HG02943 (cell line): ENCODE data around the gene EMC1.
"Not testable (repeated sequence)": the region's sequence is repeated elsewhere in the genome, so short reads cannot be mapped to it uniquely, and the experiment has no call there.

Experiments used
- ATAC-seq: cut with Tn5 transposase; IDR thresholded peaks from one replicate; pipeline ENCODE4 v1.9.1; 2021; ENCODE audit warnings: mild to moderate bottlenecking, low read depth, moderate library complexity; ENCODE audit not compliant: unreplicated experiment

The EMC1 gene

DNA sequence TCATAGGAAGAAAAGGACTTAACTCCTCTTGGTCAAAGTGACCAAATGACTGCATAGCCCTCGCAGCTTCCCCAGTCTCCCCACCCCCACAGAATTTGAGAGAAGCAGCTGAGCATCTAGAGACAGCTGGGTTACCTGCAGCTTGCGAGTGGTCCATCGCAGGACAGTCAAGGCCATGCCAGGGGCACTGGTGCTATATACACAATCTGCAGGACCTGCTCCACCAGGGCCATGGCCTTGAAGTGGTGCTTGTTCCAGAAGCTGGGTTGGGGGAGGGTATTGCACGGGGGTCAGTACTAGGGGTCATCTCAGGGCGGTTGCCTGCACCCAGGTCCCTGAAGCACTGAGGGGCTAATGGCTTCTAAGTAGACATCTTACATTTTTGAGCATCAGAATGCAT is 10.7 kb upstream of the EMC1 start:
- no peak for ATAC-seq

DNA sequence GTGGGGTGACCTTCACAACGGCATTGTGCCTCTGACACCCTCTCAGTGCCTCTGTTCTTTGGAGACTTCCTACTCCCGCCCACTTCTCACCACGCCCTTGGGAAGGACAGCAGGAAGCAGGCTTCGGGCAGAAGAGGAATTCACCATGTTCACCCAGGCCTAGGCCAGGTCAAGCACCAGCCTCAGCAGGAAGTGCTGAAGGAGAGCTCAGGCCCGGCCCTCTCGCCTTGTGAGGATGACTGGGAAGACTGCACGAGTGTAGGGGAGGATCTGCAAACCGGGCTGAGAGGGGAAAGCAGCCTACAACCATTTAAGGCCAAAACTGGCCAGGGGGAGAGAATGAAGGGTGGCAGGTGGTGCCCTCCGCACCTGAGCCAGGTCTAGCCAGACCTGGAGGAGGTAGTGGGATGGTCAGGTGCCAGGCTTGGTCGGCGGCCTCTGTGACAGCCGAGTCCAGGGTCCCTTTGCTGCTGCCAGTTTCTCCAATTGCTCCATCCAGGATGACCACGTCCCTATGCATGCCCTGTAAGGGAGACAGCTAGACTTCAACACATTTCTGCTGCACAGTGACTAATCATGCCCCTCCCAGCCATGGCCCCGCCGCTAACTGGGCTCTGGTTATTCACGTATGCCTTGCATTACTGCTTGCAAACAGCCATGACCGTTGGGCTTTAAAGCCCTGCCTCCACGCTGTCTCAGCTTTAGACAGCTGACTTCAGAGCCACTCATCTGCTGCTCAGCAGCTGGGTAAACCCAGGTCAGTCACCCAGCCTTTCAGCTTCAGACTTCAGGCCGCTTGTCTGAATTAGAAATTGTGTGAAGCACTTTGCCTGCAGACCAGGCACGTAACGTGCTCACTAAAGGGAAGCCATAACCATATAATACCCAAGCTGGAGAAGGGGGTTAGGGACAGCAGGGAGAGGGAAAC is 9.2 kb upstream of the EMC1 start:
- ATAC-seq = no peak

DNA sequence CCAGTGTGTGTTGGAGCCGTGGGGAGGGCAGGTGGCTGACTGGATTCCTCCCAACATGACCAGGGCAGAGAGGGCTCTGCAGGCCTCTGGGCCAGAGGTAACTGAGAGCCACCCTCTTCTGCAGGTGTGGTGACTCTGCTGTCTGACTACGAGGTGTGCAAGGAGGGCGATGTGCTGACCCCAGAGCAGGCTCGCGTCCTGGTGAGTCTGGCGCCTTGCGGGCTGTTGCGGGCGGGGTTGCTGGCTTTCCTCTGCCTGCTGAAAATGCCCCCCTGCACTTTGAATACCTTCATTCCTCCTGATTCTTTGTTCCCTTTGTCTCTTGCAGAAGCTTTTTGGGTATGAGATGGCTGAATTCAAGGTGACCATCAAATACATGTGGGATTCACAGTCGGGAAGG is 7.0 kb upstream of the EMC1 start:
- ATAC-seq = no peak

DNA sequence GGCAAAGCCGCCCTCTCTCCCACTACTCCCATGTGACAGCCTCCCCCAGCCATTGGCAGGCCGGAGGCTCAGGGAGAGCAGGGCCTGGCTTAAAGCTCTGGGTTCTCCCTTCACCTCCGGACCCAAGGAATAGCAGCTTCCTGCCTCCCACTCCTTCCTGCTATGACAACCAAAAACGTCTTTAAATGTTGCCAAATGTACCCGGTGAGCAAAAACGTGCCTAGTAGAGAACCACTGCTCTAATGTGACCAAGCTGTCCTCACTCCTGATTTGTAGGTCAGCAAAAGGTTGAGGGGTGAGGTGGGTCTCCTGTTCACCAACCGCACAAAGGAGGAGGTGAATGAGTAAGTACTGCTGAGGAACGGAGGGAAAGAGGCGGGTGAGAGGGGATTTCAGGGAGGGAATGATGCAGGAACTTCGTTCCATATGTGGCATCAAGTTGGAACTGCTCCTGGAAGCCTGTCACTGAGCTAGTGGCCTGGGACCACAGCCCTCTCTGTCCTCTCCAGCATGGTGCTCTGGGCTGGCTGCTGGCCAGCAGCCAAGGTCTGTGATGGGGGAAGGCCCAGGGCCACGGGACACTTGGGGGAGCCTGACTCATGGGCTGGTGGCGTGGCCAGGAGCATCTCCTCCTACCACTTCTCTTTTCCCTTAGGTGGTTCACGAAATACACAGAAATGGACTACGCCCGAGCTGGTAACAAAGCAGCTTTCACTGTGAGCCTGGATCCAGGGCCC is 6.0 kb upstream of the EMC1 start:
- ATAC-seq = no peak

DNA sequence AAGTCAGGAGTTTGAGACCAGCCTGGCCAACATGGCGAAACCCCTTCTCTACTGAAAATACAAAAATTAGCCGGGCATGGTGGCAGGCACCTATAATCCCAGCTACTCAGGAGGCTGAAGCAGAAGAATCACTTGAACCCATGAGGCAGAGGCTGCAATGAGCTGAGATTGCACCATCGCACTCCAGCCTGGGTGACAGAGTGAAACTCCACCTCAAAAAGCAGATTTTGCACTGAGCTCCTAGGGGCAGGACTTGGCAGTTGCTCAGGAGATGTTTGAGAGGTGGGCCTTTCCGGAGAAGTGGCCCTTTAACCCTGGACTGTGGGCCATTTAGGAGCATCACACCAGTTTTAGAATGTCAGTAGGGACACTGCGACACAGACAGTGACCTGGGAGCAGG is 5.0 kb upstream of the EMC1 start:
- ATAC-seq = not testable (repeated sequence)

DNA sequence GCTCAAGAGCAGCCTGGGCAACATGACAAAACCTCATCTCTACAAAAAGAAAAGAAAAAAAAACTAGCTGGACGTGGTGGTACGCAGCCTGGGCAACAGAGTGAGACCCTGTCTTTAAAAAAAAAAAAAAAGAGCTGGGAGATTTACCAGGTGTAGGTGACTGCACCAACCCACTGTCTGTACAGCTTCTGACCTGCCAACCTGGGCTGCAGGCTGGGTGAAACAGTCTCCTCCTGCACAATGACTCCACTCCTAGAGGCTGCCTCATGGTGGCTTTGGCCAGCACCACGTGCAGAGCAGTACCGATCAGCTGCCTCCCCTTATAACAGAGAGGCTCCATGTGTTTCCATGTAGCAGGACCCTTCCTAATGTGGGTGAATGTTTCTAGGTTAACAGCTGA is 4.0 kb upstream of the EMC1 start:
- ATAC-seq = no peak

DNA sequence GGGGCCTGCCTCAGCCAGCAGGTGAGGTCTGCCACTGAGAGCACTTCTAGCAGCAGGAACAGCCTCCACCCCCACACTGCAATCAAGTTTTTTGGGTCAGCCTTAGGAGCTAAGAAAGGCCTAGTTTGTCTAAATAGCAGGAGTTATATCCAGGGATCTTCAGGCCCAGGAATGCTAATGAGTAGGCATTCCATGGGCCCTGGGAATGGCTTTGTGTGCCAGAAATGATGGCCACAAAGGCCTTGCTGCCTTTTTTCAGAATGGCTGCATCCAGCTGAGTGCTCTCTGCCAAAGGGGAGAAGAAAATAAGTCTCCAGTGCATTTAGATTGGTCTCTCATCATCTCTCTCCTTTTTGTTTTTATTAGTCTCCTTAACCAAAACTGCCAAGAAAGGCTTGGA is 3.1 kb upstream of the EMC1 start:
- no peak for ATAC-seq

DNA sequence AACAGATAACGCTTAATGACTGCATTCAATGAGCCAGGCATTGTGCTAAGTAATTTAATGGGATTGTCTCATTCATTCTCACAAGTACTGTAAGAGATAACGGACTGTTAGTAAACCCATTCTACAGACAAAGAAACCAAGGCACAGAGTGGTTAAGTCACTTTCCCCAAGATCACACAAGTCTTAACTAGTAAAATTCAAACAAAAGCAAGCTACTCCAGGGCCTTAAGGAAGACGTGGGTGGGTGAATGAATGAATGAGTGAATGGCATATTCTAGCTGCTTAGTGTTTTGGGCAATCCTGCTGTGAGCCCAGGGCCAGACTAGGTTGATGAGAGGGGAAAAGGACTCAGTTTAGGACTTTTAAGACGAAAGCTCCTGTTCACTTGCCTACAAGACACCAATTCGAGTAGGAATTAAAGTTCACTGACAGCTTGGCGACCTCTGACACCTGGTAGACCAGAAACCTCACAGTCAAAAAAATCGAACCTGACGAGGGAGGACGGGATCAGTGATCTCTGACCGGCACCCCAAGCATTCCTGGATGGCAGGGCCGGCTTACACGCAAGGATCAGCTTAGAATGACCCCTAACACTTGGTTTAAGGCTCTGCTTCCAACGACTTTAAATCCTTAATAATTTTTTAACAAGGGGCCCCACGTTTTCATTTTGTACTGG is 557 bp downstream of the EMC1 start:
- no peak for ATAC-seq

DNA sequence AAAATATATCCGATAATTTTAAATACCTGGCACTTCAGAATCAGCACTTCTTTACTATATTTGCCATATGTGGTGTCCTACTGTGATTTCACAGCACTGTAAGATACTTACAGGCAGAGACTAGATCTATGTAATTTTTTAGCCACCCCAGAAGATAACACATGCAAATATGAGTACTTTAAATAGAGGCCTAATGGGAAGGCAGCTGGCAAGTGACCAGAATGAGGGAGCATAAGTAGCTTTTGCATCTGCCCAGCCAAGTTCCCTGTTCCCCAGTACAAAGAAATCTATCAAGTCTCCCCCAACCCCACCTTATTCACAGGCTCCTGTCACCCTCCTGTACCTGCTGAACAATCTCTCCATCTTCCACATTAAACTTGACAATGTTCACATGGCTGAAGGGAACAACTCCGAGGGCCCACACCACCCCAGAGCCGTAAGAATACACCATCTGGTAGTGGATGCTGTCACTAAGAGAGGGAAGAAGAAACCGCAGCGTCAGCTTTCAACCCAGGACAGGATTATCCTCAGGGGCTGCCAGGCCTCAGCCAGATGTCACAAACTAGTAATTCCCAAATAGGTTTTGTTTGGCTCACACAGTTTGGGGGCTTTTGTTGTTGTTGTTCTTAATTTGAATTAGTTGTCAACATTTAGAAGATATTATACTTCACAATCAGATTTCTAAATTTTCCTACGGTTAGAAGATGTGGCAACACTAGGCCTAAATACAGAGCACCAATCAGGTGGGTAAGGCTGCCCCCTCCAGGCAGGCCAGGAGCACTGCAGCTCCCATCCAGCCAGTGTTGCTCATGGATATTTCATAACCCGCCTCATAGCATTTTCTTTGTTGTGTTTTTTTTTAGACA is 10.4 kb downstream of the EMC1 start:
- no peak for ATAC-seq

DNA sequence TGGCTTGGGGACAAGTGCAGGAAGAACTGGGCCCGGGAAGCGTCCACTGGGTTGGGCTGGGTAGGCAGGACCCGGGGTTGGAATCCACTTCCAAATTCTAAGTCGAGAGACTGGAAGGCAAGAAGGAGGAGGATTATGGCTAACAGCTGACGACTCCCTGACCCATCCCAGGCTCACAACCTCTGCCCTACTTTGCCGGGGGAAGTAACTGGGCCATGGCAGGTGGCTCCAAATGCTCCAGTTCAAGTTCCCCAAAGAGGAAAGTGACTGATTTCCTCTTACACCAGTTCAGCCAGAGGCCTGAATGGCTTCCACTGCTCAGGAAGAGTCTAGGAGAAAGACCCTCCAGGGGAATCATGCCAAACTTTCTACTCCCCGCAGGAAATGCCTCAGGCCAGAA is 11.4 kb downstream of the EMC1 start:
- ATAC-seq = no peak

DNA sequence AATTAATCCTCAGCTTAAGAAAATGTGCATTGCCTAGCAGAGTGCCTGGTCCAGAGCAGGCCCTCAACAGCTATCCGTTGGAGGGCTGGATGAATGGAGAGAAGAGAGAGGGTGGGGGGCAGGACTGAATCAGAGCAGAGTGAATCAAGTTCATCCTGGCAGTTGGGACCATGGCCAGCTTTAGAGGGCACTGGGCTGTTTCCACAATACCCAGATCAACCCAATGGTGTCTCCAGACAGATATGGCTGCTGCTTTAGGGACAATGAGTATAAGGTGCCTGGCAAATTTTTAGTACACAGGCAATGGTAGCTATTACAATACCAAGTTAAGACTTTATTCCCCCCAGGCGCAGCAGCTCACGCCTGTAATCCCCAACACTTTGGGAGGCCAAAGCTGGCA is 17.1 kb downstream of the EMC1 start:
- ATAC-seq = no peak

DNA sequence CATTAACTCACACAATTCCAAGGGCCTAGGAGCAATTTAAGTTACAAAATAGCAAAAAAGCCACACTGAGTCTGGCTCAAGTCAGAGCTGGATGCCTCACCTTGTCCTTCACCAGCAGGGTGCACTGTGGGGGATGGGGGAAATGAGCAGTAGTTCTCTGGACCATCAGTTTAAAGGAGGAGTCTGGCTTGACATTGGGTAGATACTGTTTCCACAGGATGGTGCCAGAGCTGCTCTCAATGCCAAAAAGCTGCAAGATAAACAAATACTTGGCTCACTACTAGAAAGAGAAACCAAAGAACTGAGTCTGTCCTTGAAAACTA is 18.8 kb downstream of the EMC1 start:
- no peak for ATAC-seq

DNA sequence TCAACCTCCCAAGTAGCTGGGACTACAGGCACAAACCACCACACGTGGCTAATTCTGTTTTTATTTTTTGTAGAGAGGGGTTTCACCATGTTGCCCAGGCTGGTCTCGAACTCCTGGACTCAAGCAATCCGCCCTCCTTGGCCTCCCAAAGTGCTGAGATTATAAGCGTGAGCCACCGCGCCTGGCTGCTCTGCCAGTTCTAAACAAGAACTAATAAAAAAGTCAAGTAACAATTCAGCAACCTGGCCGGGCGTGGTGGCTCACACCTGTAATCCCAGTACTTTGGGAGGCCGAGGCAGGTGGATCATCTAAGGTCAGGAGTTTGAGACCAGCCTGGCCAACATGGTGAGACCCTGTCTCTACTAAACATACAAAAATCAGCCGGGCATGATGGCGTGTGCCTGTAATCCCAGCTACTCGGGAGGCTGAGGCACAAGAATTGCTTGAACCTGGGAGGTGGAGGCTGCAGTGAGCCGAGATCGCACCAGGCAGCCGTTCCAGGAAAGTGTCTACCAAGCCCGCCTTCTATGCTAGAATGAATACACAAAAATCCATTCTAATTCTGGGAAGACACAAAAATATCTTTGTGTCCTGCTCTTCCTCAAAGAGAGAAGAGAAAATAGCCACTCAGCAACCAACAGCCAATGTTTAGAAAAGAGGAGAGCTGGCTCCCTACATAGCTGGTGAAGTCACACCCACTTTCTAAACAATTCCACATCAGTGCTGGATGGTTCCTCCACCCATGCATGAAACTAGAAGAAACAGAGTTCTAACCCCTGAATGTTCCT is 19.4 kb downstream of the EMC1 start:
- not testable (repeated sequence) for ATAC-seq

DNA sequence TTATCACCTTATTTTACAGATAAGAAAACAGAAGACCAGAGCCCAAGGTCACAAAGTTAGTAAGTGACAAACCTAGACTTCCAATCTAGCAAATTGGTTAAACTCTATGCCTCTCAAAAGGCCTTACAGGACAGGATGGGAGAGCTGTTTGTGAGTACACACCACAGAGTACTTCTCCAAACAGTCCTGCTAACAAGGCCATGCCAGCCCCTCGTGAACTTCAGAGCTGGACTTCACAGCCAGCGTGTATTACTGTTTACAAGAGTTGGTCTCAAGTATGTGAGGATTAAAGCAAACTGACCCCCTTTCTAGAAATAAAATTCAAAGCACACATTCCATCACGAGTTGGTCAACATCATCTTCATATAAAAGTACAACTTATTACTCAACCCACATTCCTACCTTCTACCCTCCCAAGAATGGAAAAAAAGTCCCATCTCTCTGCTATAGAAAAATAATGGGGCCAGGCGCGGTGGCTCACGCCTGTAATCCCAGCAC is 21.4 kb downstream of the EMC1 start:
- ATAC-seq = no peak

DNA sequence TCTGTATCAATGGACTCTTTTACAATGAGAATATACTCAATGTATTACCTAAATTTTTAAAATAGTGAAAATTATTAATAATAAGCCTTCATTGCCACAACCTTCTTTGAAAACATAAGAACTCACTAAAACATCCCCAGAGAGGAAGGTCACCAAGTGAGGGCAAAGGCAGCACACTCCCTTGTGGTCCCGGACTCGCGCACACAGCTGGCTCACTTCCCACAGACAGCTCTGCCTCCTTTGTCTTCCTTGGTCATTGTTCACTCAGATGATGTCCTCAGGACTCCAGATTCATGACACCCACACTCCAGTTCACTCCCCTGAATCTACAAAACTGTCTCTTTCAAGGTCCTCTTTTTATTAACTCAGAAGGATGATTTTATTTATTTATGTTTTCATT is 22.1 kb downstream of the EMC1 start:
- no peak for ATAC-seq

DNA sequence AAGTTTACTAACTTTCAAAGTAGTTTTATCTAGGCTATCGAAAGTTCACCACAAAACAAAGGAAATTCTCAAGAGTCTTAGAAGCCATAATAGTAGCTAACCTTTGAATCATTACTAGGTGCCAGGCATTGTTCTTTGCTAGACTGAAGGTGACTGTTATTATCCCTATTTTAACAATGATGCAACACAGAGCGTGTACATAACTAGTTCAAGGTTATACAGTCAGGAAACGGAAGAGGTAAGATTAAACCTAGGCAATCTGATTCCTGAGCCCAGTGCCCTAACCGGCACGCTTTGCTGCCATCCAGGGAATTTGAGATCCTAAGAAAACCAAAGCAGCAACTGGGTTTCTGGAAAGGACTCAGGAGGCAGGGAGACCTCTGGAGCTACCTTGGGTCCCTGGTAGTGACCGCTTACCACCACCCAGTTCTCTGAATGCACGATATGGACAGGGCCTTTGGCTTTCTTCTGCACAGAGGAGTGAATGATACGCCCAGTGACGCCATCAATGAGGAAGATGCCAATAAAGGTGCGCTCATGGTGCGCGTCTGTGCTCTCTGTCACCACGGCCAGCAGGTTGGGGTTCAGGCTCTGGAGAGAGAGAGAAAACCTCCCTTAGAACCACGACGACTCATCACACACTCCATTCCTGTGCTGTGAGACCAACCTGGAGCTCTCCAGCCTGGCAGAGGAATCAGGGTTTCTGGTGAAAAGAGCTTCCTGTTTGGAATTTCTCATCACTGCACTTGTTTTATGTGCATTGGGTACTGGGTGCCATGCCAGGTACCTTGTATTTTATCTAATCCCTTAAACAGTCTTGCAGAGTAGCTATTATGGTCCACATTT is 28.1 kb downstream of the EMC1 start:
- ATAC-seq = no peak

DNA sequence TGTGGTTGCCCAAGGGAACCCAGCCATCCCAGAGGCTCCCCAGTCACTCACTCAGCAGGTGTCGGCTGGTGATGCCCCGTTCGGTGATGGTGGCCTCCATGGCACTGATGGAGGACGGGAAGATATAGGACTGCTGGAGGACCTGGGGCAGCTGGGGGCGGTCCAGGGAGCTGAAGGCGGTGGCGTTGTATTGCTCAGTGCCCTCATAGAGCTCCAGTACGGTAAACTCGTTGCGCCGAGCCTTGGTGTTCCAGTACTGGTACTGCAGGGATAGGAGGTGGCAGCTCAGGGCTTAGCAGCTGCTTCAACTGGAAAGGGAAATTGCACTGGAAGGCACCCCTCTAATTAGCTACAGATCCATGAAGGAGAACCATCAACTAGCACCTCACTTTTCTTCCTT is 28.8 kb downstream of the EMC1 start:
- no peak for ATAC-seq

DNA sequence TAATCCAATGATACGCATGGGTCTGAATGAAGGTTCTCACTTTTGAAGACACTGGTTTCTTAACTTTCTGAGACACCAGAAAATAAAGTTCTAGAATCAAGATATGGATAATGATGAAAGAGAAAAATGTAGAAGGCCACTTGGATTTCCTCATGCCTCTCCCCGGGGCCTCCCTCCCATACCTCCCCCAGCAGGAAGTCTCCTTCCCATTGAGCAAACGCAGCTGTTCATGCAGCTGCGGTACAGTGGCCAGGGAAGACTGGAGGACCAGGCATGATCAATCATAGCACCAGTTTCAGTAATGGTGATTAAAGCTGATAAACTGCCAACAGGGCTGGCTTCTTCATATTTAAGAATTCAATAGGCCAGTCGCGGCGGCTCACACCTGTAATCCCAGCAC is 30.3 kb downstream of the EMC1 start:
- ATAC-seq = no peak
